ENCODE results near the gene SLC4A8. TPM values are rescaled to one million over a fixed set of nuclear protein-coding genes. Genes with fewer than 3 reads are reported as not detected.

Gene SLC4A8
- total RNA-seq, 1 donor from 2014 or later = 5.2 TPM

DNA sequence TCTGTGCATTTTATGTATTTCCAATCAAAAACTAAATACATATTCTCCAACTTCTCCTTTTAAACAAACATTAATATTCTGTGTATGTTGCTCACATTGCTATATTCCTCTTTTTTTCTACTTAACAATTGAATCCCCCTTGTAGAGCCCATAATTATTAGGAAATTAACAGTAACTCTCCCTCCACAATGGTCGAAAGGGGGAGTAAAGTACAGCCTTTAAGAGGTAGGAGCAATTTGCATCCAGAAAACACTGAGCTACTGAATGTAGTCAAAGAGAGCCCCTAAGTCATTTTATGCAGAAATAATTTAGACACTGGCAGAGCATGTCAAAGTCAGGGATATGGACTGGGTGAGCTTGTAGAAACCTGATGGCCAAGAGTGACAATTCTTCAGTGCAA, 109.2 kb downstream of the SLC4A8 start:
- POLR2A ChIA-PET = no interaction called here
- Mint-ChIP-seq H3K4me3 (no peak overlapping the region), H3K36me3 (ENCODE audit: low read depth) (no peaks in the 10 kb centered on the region), H3K27me3 (peaks cover 24% of the 10 kb centered on the region), H3K4me1 (peaks cover 11% of the 10 kb centered on the region), H3K9me3 (no peaks in the 10 kb centered on the region), H3K27ac (no peak overlapping the region)
- intact Hi-C loops (cut with micrococcal nuclease) = loop anchor here (2.0 to 10.0 kb wide), 5 partner anchors 166 to 769 kb away; partner anchors contain the start of genes ATF1 and CSRNP2
- ATAC-seq (ENCODE audit: low read depth) (no peak), DNase-seq (no peak)
- CTCF ChIA-PET = interaction anchor here (0.6 to 3.3 kb wide), 3 partner anchors 9 to 191 kb away, joined by 3 to 52 read pairs (median 4); no protein-coding TSS in a partner anchor
- TF ChIP-seq, protein P1, sequence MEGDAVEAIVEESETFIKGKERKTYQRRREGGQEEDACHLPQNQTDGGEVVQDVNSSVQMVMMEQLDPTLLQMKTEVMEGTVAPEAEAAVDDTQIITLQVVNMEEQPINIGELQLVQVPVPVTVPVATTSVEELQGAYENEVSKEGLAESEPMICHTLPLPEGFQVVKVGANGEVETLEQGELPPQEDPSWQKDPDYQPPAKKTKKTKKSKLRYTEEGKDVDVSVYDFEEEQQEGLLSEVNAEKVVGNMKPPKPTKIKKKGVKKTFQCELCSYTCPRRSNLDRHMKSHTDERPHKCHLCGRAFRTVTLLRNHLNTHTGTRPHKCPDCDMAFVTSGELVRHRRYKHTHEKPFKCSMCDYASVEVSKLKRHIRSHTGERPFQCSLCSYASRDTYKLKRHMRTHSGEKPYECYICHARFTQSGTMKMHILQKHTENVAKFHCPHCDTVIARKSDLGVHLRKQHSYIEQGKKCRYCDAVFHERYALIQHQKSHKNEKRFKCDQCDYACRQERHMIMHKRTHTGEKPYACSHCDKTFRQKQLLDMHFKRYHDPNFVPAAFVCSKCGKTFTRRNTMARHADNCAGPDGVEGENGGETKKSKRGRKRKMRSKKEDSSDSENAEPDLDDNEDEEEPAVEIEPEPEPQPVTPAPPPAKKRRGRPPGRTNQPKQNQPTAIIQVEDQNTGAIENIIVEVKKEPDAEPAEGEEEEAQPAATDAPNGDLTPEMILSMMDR (IDR thresholded peaks at IDR 0.05) = no peak

- Mint-ChIP-seq H3K27me3 (peaks cover 22% of the 10 kb centered on the region), H3K9me3 (no peaks in the 10 kb centered on the region), H3K27ac (no peak overlapping the region), H3K36me3 (ENCODE audit: low read depth) (no peaks in the 10 kb centered on the region), H3K4me3 (no peak overlapping the region), H3K4me1 (peaks cover 11% of the 10 kb centered on the region)
- DNase-seq (no peak), ATAC-seq (ENCODE audit: low read depth) (no peak)
- POLR2A ChIA-PET = no interaction called here
- TF ChIP-seq, protein P1 (IDR thresholded peaks at IDR 0.05) = no peak
- intact Hi-C loops (cut with micrococcal nuclease) = loop anchor here (5.0 to 10.0 kb wide), 4 partner anchors 167 to 710 kb away; partner anchors contain the start of gene CSRNP2
- CTCF ChIA-PET = interaction anchor here (1.0 to 3.3 kb wide), 2 partner anchors 114 to 192 kb away, joined by 3 to 52 read pairs; no protein-coding TSS in a partner anchor
Measured at GRCh38 chr12:51534216-51535074, 109.8 kb downstream of the SLC4A8 start.

GRCh38 chr12:51536159-51536558, 111.5 kb downstream of the SLC4A8 start:
- no peaks in the 10 kb centered on the region for H3K36me3 Mint-ChIP-seq (ENCODE audit: low read depth)
- CTCF ChIA-PET = interaction anchor here (1.0 kb wide), 1 partner anchor 115 kb away, joined by 3 read pairs; no protein-coding TSS in a partner anchor
- intact Hi-C loops (cut with micrococcal nuclease) = loop anchor here (10.0 kb wide), 2 partner anchors 451 to 711 kb away; partner anchors contain the start of gene CSRNP2
- TF ChIP-seq, protein P1 (IDR thresholded peaks at IDR 0.05) = no peak
- DNase-seq = no peak
- H3K4me3 Mint-ChIP-seq = no peak overlapping the region
- peaks cover 11% of the 10 kb centered on the region for H3K4me1 Mint-ChIP-seq
- H3K27me3 Mint-ChIP-seq = peaks cover 15% of the 10 kb centered on the region
- H3K9me3 Mint-ChIP-seq = no peaks in the 10 kb centered on the region
- no peak overlapping the region for H3K27ac Mint-ChIP-seq
- POLR2A ChIA-PET = no interaction called here
- no peak for ATAC-seq (ENCODE audit: low read depth)

GRCh38 chr12:51538149-51538548, 113.5 kb downstream of the SLC4A8 start:
- H3K27ac Mint-ChIP-seq = no peak overlapping the region
- H3K9me3 Mint-ChIP-seq = no peaks in the 10 kb centered on the region
- CTCF ChIA-PET = interaction anchor here (1.3 kb wide), 1 partner anchor 117 kb away, joined by 3 read pairs; no protein-coding TSS in a partner anchor
- TF ChIP-seq, protein P1 (IDR thresholded peaks at IDR 0.05) = no peak
- no peaks in the 10 kb centered on the region for H3K36me3 Mint-ChIP-seq (ENCODE audit: low read depth)
- DNase-seq = no peak
- no peak for ATAC-seq (ENCODE audit: low read depth)
- intact Hi-C loops (cut with micrococcal nuclease) = loop anchor here (10.0 kb wide), 2 partner anchors 453 to 713 kb away; partner anchors contain the start of gene CSRNP2
- no peak overlapping the region for H3K4me3 Mint-ChIP-seq
- no peaks in the 10 kb centered on the region for H3K4me1 Mint-ChIP-seq
- H3K27me3 Mint-ChIP-seq = peaks cover 11% of the 10 kb centered on the region
- POLR2A ChIA-PET = no interaction called here

DNA sequence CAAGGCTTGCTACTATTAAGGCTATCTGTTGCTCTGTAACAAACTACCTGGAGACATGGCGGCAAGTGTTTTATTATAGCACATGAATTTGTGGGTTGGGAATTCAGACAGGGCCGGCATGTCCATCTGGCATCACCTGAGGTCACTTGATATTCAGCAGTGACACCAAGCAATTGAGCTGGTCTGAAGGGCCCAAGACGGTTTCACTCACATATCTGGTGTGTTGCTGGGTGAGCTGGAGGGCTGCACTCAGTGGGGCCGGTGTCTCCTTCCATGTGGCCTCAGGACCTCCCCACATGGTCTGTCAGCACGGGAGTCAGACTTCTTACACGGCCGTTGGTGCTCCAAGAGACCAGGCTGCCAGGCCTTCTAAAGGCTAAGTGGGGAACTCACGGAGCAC, 114.0 kb downstream of the SLC4A8 start:
- ChIA-PET CTCF (no interaction called here), POLR2A (no interaction called here)
- Mint-ChIP-seq H3K4me3 (no peak overlapping the region), H3K27ac (no peak overlapping the region), H3K27me3 (peaks cover 11% of the 10 kb centered on the region), H3K36me3 (ENCODE audit: low read depth) (no peaks in the 10 kb centered on the region), H3K9me3 (no peaks in the 10 kb centered on the region), H3K4me1 (no peaks in the 10 kb centered on the region)
- ATAC-seq (ENCODE audit: low read depth) (no peak), DNase-seq (no peak)
- intact Hi-C loops (cut with micrococcal nuclease) = loop anchor here (10.0 kb wide), 2 partner anchors 454 to 714 kb away; partner anchors contain the start of gene CSRNP2
- TF ChIP-seq, protein P1 (IDR thresholded peaks at IDR 0.05) = no peak

All from activated B cell treated with CpG ODN at 0.5 μM for 24 hours (primary cell).